HuH-7 (cell line): ENCODE data around the gene EPAS1.

Experiments used
- DNase-seq: peaks from one replicate; pipeline ENCODE4 v3.0.0; 2011; ENCODE audit warnings: low spot score

Gene EPAS1

DNA sequence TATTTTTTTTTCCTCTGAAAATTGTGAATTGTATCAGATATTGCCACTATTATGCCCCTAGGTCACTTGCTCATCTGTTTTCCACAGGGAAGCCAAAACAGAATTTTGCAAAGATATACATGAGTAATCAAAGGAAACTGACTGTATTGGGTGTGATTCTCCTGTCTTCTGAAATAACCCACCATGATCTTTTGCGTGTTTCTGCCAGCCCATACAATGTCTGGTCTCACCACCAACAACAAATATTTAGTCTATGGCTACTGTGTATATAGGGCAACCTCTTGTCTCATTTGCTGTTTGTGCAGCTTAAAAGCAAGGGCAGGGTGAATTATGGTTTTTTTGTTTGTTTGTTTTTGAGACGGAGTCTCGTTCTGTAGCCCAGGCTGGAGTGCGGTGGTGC, 26.5 kb downstream of the EPAS1 start:
- no peak for DNase-seq

DNA sequence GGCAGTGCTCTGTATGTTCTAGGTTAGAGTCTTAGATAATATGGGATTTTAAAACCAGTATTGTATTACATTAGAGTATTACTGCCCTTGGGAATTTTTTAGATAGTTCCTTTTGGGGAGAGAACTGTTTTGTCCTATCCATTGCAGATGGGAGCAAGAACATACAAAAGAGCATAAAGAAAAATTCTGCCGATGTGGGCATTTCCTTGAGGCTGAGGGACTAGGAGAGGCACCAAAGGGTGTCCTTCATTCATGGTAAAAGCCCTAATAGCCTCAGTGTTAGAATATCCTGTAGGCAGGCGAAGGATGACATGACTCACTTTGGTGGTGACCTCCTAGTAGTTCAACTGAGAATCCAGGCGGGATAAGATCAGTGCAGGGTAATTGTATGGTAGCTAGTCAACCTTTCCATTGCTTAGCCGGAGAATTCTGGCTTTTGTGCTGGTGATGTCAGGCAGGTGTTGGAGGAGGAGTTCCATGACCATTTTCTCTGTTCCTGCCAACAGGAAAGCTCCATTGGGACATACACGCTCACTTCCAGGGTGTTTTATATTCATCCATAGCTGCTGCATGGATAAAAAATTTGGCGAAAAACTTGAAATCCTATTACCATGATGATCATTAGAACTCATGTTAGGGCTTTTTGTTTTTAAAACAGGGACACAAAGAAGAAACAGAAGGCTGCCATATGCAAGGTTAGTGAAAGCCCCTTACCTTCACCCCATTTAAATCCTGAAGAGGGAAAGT, 28.1 kb downstream of the EPAS1 start:
- no peak for DNase-seq

DNA sequence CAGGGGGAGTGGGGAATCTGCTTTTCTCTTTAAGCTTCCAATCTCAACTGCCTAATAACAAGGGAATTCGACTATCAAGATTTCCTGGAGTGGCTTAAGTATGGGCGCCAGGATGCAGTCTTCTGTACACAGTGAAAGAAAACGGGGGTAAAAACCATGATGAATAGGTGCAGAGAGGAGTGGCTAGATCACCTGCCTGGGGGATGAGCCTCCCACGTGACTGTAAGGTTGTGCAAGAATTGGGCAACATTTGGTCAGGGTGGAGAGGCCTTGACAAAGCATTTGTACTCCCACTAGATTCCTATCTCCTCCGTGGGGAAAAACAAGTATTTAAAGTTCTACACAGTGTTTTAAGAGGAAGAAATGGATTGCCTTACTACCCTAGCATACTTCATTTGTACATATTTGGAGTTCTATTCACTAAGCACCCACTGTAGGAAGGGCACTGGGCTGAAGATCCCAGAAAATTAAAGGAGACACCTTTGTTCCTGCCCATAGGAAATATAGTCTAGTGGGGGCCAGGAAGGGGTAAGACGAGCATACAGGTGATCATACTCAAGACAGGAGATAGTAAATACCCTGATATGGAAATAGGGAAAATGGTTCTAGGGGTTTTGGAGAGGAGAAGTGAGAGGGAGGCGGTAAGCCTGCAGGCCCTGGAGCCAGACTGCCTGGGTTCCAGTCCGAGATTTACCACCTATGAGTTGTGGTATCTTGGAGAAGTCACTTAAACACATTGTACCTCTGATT, 29.2 kb downstream of the EPAS1 start:
- no peak for DNase-seq

DNA sequence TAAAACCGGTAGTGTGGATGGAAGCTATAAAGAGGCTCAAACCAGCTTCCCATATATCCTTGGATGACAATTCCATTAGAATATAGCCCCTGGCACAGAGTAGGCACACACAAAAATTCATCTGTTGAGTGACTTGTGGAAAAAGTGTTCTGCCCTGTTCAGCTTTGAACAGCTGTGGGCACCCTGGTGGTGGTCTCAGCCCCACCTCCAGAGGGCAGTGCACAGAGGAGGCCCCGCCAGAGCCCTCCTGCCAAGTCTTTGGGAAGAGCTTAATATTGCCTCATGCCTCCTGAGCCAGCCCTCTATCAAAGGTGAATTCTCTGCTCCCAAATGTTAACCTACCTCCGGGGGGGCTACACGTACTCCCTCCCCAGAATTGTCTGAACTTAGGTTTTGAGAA, 30.4 kb downstream of the EPAS1 start:
- no peak for DNase-seq

DNA sequence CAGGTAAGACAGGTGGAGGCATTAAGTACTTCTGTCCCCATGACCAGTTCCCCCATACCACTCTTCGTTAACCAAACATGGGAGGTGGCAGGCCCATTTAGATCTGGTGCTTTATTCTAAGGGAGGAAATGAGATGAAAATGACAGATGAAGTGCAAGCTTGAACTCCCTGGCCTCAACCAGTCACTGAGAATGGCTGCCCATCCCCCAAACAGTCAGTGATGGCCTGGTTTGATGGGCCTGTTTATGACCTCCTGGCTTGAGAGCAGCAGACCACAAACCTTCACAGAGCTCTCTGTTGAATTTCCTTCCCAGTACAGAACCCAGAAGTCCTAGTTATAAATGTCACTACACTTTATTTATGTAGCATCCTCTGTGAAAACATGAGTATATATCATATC, 31.1 kb downstream of the EPAS1 start:
- DNase-seq, result no peak

DNA sequence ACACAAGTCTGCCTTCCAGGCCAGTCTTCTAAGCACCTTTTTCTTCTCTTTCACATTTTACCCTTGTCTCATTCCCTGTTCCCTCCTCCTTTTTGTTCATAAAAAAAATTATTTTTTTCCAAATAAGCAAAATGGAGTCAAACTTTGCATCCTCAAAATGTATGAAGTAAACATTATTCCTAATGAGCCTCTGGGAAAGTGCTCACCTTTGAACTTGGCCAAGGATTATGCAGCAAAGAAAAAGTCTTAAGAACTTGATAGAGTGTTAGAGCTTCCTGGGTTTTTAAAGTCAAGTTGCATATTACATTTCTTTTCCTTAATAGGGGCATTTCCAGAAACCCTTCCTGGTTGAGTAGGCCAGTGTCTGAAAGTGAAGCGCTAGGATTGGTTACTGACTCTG, 31.6 kb downstream of the EPAS1 start:
- no peak for DNase-seq

DNA sequence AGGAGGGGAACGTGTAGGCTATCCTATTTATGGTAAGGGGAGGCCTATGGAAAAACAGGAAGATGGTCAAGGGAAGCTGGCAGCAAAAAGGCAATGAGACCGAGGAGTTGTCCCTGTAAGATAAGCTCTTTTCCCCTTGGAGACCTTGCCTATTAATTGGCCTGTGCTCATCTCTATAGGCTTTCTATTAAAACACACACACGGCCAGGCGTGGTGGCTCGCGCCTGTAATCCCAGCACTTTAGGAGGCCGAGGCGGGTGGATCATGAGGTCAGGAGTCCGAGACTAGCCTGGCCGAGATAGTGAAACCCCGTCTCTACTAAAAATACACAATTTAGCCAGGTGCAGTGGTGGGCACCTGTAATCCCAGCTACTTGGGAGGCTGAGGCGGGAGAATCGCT, 32.1 kb downstream of the EPAS1 start:
- DNase-seq, result no peak

DNA sequence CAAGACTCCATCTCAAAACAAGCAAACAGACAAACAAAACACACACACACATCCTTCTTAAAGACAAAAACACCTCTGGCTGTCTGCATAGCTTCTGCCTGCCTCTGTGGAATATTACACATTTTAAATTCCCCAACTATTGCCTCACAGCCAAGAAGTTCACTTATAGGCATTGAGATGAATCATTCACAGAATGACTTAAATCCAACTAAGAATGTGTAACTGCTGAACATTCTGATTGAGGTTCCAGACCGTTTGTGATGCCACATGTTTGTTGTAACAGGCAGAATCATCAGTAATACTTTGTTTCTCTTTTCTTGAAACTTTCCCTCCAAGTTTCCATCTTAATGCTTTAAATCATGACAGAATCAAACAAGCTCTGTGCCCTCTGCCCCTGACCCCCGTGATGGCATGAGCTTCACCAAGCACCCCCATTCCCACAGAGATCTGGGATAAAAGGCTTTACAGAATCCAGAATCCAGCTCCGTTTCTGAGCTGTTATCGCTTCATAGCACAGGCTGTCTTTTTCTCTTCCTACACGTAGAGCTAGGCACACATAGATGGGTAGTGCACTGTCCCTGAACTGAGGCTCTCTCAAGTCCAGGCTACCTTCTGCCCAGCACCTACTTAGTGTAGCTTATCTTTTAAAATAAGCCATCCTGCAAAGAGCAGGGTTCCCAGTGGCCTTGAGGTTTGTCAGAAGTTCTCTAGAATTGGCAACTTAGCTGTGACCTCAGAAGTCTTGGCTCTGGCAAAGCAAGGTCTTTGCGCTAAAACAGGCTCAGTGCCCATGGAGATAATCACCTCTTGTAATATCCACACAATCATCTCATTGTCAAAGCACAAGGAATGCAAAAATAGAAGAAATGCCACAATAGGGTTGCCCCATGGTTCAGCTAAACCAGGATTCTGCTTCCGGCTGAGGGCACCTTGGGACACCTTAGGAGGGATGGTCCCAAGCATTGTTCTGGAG, 32.9 kb downstream of the EPAS1 start:
- no peak for DNase-seq

DNA sequence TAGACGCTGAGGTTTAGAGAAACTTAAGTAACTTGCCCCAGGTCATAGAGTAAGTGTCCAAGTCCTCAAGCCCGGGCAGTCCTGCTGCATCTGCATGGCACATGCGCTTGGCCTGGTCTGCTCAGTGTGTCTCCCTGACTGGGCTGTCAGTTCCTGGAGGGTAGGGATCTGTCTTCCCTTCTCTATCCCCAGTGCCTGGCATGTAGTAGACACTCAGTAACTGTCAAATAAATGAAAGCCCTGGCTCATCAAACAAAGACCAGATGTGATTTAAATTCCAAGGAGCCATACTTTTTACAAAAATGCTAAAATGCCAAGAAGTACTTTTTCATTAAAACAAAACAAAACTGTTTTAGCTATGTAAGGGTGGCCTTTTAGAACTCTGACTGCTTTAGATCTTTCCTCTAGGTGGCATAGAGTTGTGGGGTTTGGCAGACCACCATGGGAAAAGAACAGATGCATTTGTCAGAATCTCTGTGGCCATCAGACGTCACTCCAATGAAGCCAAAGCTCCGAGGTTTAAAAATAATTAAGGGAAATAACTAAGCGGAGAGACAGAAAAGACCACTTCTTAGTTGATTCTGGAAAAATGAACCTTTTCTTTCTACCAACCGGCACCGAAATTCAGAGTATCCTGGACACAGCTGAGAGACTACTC, 34.0 kb downstream of the EPAS1 start:
- DNase-seq, result no peak

DNA sequence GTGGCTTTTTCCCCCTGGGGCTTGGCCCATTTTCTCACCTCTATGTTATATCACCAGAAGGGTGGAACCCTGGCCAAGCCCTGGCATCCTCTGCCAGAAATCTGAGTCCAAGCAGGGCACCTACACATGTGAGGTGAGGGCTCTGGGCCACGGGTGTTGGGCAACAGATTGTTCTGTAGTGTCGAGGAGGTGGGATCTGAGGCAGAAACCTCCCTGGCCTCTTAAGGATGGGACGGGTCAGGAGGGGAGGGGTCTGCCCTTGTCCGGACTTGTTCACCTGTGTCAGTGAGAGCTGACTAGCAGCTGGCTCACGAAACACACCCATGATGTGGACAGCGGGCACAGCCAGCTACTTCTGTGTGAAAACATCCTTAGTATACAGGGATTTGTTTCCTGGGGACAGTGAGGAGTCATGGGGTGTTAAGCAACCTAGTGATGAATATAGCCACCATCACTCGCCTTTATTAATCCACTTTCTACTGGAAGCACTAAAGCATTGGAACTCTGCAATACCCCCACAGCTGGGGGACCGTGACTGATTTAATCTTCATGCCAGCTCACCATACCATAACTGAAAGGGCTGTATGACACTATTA, 35.6 kb downstream of the EPAS1 start:
- no peak for DNase-seq

DNA sequence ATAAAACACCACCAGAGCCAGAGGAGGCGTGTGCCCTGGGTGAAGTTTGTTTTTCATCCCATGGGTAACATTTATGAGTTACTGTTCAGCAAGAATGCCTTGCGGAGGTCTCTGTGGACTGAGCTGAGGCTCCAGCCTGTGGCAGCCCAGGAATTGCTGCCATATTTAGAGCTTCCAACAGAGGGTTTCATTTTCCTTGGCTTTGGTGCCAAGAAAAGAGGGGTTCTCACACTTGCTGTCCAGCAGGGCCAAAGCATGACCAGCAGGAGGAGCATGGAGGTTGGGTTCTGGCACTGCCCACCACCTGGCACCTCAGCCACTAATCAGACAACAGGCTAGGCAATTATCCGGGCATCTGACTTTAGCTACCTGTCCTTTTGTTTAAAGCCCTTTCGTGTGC, 36.7 kb downstream of the EPAS1 start:
- no peak for DNase-seq

DNA sequence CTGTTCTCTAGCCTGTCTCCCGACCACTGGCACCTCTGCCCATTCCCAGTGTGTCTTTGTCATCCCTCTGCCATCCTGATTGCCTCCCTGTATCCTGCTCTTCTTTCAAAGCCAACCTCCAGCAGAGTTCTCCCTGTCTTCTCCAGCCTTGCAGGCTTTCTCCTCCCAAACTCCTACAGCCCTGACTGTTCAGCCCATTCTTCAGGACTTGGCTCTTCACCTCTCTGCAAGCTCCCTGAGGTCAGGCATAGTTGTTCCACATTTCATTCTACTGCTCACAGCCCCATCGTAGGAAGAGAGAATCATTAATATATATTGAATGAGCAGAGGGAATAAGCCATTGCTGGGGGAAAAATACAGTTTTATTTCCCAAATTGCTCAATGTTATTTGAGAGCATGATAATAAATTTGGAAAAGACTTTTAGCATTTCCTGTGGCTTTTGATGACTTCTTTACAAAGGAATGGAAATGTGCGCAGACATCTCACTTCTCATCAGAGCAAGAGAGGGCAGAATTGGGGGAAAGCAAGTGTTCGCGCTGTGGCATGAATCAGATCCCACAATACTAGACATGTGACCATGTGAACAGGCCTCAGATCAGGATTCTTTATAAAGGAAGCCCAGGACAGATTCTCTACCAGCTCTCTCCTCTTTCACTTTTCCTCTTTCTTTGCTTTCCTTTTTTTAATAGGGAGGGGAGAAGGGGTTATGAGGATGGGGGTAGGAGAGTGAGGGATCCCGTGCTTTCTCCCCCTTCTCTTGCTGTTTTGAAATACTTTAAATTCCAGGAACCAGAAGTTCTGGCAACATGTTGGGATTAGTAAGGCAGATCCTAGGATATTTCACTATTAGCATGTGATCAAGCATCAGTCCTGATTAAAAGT, 37.4 kb downstream of the EPAS1 start:
- DNase-seq, result no peak

DNA sequence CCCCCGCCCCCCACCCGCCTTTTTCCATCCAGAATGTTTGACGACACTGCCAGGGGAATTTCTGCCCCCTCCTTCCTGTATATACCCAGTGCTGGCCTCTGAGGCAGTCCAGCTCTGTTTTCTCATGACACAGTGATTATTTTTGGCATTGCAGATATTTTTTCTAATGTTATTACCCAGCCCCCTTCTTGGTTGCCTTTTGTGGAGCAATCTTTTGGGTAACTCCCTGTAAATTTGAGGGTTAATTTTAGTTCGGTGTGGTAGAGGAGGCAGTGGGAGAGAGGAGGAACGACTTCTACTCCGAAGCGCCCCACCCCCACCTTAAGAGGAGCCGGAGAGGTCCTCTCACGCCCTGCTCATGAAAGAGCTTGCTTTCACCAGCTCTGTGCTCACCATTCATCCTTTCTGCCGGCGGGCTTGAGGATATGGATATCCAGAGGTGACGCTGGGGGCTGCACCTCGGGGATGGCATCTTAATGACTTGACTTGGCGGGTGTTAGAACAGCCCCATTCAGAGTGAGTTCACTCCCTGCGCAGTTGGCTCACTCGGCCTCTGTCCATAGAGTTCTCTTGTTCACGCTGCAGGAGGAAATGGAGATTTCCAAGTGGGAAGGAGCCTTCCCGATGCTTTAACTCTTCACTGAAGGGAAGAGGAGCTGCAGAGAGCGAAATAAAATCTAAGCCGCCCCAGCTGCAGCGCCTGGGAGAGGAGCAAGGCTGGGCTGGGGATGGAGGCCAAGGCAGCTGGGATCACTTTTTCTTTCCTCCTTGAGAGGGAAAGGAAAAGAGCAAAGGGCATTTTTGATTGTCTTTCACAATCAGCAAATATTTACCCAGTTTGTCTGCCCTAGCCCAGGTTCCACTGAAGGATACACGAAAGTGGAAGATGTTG, 38.4 kb downstream of the EPAS1 start:
- DNase-seq, result no peak

DNA sequence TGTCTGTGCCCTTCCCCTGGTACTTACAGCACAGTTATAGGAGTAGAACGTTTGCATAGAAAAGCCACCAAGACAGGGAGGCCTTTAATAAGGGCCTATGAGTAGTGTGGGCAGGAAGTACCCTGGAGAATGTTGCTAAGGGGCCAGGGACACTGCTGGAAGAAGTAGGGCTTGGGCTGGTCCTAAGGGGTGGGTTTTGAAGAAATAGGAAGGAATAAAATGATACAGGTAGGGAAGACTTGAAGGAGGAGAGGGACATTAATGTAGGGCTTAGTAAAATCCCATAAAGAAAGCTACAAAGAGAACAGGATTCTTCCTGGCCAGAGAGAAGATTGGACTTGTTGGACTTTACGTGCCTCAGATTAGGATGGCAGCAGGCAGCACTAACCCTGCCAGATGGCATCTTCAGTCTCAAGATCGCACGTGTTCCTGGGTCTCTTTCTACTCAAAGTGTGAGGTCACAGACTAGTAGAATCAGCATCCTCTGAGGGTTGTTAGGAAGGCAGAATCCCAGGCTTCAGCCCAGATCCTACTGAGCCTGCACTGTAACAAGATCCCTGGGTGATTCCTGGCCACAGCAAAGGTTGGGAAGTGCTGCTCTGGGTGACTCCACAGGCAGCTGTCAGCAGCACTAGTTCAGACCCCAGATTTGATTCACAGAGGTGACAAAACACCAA, 39.2 kb downstream of the EPAS1 start:
- DNase-seq, result no peak

DNA sequence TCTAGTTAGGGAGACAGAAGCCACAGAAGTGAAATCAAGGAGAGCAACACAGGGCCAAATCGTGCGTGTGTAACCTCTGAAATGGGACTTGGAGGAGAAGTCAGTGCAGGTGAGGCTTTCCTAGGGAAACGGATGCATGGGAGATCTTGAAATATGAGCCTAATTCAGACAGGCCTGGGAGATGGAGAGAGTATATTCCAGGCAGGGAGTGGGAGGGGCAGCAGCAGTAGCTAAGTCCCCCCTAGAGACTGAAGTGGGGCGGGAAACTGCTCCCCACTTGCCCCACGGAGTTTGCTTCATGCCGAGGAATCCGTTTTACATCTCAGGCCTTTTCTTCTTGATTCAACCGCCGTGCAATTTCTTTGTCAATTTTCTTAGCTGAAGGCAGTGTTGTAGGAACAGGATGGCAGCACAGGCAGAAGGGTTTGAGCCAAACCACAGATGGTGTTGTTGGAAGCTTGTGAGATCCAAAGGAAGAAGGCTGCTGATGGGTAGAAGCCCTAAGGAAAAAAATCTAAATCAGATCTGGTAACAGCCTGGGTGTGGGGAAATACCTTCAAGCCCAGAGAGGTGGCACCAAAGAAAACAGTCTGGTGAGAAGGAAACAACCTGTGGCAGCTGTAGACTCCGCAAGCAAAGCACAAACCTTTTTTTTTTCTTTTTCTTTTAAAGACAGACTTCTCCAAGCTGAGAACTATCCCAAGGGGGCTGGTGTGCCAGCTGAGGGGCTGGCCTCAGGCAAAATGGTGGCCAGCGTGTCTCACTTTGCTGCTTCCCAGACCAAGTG, 40.2 kb downstream of the EPAS1 start:
- no peak for DNase-seq

DNA sequence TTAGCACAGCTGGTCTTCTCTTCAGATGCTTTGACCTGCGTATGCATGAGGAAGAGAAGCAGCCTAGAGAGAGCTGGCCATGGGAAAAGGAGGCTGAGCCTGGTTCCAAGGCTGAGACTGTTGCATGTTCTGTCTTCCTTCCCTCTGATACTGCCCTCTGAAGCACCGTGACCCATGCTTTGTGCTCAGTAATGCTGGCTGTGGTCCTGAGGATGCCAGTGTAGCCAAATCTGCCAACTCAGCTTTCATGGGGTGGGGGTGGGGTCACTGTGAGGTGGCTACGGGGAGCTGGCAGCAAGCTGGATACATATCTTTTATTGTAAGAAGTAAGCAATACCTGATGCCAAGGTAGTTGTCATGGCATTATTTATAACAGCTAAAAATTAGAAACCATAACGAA, 41.5 kb downstream of the EPAS1 start:
- no peak for DNase-seq

DNA sequence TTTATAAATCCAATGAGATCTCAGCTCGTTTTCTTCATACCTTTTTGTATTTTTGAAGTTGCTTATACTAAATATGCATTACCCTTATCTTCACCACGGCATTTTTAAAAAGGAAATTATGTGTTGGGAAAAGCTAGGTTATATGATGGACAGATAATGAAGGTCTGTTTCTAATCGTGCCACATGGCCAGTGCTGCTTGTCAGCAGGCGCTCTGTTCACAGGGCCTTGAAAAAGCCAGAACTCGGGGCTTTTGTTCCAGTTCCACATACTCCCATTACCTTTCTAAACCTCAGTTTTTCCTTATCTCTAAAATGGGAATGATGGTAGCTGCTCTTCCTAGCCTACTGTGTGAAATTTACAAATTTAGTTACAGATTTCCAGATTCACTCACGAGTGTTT, 42.0 kb downstream of the EPAS1 start:
- DNase-seq, result no peak
